Mucosa of descending colon (tissue), 3 donors: ENCODE results near the gene LCN15. TPM values are rescaled to one million over a fixed set of nuclear protein-coding genes. Genes with fewer than 3 reads are reported as not detected.

Source experiments
- ATAC-seq: fragments of 200-7000 bp; cut with Tn5 transposase; one replicate; pipeline ENCODE4 v1.9.1; 2020; ENCODE audit warnings: mild to moderate bottlenecking, moderate library complexity
- DNase-seq, 3 donors: peaks; one replicate each; pipeline ENCODE4 v3.0.0-alpha.2; 2020
- H3K36me3 ChIP-seq: fragments of 200-600 bp; one replicate; pipeline ENCODE4 v1.8.0; 2021; ENCODE audit warnings: low read depth, mild to moderate bottlenecking
- H3K4me1 ChIP-seq: fragments of 200-600 bp; one replicate; pipeline ENCODE4 v1.8.0; 2021; ENCODE audit warnings: low read depth, mild to moderate bottlenecking
- H3K4me3 ChIP-seq: fragments of 200-600 bp; one replicate; pipeline ENCODE4 v1.8.0; 2021; ENCODE audit warnings: mild to moderate bottlenecking
- H3K9me3 ChIP-seq: fragments of 200-600 bp; one replicate; pipeline ENCODE4 v1.8.0; 2021; ENCODE audit warnings: mild to moderate bottlenecking
- CTCF ChIP-seq: fragments of 200-600 bp; IDR thresholded peaks from one replicate; pipeline ENCODE4 v1.8.0; 2022; ENCODE audit warnings: antibody characterized with exemption, mild to moderate bottlenecking
- intact Hi-C, 2 donors: fragments of 100-400 bp; cut with DNase I in 1 of 2; cut with micrococcal nuclease in 1 of 2; formaldehyde crosslinking; loops; one replicate each; pipeline versions ENCODE4 v1.11.0 to v1.11.1; 2022; cut with DNase I, micrococcal nuclease
- total RNA-seq, 3 donors: library from RNA; stranded (reverse); fragmentation: NEBNext Ultra II Directional in 2 of 3; extraction: Animal tissue kit (Norgen Biotek cat#: 25700) in 2 of 3; gene quantifications; one replicate each; pipeline versions ENCODE4 v1.2.1 to v1.2.4, GENCODE V29; 2021 to 2023
- donor health status: DM: no; HTN: no; CAD: no; lungs with moderate emphysema.
- donor health status: DM: no; HTN: no; CAD: no.
- donor health status: DM: no; HTN: yes; CAD: no.

Gene LCN15
- total RNA-seq, 3 donors from 2014 or later: 1.6 to 17.2 (median 3.7) TPM

GRCh38 chr9:136760424-136760823, 3.9 kb downstream of the LCN15 start:
- intact Hi-C loops: no loop called here
- ATAC-seq (no peak), DNase-seq (peak in 2 of 3 donors; percentile 31 to 61)
- no peaks in the 10 kb centered on the region for H3K36me3 ChIP-seq
- no peak overlapping the region for H3K4me3 ChIP-seq
- peaks cover 8% of the 10 kb centered on the region for H3K4me1 ChIP-seq
- no peaks in the 10 kb centered on the region for H3K9me3 ChIP-seq
- TF ChIP-seq CTCF: no peak

GRCh38 chr9:136759436-136760325, 4.6 kb downstream of the LCN15 start:
- intact Hi-C loops: no loop called here
- TF ChIP-seq CTCF: no peak
- ATAC-seq: no peak
- peak in 2 of 3 donors; percentile 31 to 40 for DNase-seq
- Histone ChIP-seq H3K4me1 (peaks cover under 1% of the 10 kb centered on the region), H3K36me3 (no peaks in the 10 kb centered on the region), H3K4me3 (no peak overlapping the region), H3K9me3 (no peaks in the 10 kb centered on the region)

GRCh38 chr9:136759001-136759400, 5.3 kb downstream of the LCN15 start:
- peak in 2 of 3 donors; percentile 18 to 43 for DNase-seq
- no peak overlapping the region for H3K4me3 ChIP-seq
- intact Hi-C loops: no loop called here
- H3K9me3 ChIP-seq: no peaks in the 10 kb centered on the region
- no peak for ATAC-seq
- no peaks in the 10 kb centered on the region for H3K36me3 ChIP-seq
- no peaks in the 10 kb centered on the region for H3K4me1 ChIP-seq
- no peak for TF ChIP-seq CTCF

- TF ChIP-seq CTCF: no peak
- Histone ChIP-seq H3K9me3 (no peaks in the 10 kb centered on the region), H3K36me3 (no peaks in the 10 kb centered on the region), H3K4me3 (no peak overlapping the region), H3K4me1 (no peaks in the 10 kb centered on the region)
- ATAC-seq: no peak
- intact Hi-C loops: no loop called here
- DNase-seq: peak in 1 of 3 donors; percentile 30
These were observed 6.6 kb downstream of the LCN15 start for GRCh38 chr9:136757751-136758140.

- Histone ChIP-seq H3K4me3 (no peak overlapping the region), H3K4me1 (no peaks in the 10 kb centered on the region), H3K9me3 (no peaks in the 10 kb centered on the region), H3K36me3 (no peaks in the 10 kb centered on the region)
- no peak for TF ChIP-seq CTCF
- peak in 1 of 3 donors; percentile 50 for DNase-seq
- no peak for ATAC-seq
- intact Hi-C loops: no loop called here
These were observed 7.0 kb downstream of the LCN15 start for GRCh38 chr9:136757328-136757727.
